Hepatocyte (in vitro differentiated cells): ENCODE data around the gene ERCC1.

Experiments
- EZH2 ChIP-seq: fragments of 200-600 bp; sonication (generic); IDR thresholded peaks from 2 replicates; pipeline ENCODE4 v1.6.1; 2016; ENCODE audit warnings: antibody characterized with exemption, mild to moderate bottlenecking, borderline replicate concordance
- EZH2phosphoT487 ChIP-seq: fragments of 200-600 bp; sonication (generic); IDR thresholded peaks from one replicate; pipeline ENCODE4 v1.6.1; 2018; ENCODE audit warnings: antibody characterized with exemption, mild to moderate bottlenecking, low read depth, moderate library complexity; ENCODE audit not compliant: unreplicated experiment, severe bottlenecking
- TF ChIP-seq, protein P1 (sequence below): fragments of 200-600 bp; sonication (generic); IDR thresholded peaks from 2 replicates; pipeline ENCODE4 v1.5.1; 2016; ENCODE audit warnings: antibody characterized with exemption, mild to moderate bottlenecking; ENCODE audit not compliant: poor library complexity

DNA sequence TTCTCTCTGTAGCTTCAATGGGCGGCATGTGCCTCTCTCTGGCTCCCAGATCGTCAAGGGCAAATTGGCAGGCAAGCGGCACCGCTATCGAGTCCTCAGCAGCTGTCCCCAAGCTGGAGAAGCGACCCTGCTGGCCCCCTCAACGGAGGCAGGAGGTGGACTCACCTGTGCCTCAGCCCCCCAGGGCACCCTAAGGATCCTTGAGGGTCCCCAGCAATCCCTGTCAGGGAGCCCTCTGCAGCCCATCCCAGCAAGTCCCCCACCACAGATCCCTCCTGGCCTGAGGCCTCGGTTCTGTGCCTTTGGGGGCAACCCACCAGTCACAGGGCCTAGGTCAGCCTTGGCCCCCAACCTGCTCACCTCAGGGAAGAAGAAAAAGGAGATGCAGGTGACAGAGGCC is 15.6 kb downstream of the ERCC1 start:
- TF ChIP-seq, protein P1, sequence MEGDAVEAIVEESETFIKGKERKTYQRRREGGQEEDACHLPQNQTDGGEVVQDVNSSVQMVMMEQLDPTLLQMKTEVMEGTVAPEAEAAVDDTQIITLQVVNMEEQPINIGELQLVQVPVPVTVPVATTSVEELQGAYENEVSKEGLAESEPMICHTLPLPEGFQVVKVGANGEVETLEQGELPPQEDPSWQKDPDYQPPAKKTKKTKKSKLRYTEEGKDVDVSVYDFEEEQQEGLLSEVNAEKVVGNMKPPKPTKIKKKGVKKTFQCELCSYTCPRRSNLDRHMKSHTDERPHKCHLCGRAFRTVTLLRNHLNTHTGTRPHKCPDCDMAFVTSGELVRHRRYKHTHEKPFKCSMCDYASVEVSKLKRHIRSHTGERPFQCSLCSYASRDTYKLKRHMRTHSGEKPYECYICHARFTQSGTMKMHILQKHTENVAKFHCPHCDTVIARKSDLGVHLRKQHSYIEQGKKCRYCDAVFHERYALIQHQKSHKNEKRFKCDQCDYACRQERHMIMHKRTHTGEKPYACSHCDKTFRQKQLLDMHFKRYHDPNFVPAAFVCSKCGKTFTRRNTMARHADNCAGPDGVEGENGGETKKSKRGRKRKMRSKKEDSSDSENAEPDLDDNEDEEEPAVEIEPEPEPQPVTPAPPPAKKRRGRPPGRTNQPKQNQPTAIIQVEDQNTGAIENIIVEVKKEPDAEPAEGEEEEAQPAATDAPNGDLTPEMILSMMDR, result no peak
- no peak for TF ChIP-seq EZH2
- TF ChIP-seq EZH2phosphoT487, result no peak
